M059J (cell line): ENCODE measurements around the gene CNIH1. TPM values are rescaled to one million over a fixed set of nuclear protein-coding genes. Genes with fewer than 3 reads are reported as not detected.
A peak's percentile ranks its signal among the peaks of the same experiment; 100 is the strongest.

ENCODE experiments used
- DNase-seq: peaks from one replicate; pipeline ENCODE4 v3.0.0-alpha.2; 2012; ENCODE audit warnings: low read depth
- total RNA-seq: library from RNA; depleted of rRNA; stranded (reverse); fragments of >200 nt; shearing (Covaris generic); gene quantifications from 2 replicates; pipeline ENCODE4 v1.2.3, GENCODE V29; 2014; rRNA removed

The CNIH1 gene
- total RNA-seq, result 207 and 427 TPM in 2 replicates

DNA sequence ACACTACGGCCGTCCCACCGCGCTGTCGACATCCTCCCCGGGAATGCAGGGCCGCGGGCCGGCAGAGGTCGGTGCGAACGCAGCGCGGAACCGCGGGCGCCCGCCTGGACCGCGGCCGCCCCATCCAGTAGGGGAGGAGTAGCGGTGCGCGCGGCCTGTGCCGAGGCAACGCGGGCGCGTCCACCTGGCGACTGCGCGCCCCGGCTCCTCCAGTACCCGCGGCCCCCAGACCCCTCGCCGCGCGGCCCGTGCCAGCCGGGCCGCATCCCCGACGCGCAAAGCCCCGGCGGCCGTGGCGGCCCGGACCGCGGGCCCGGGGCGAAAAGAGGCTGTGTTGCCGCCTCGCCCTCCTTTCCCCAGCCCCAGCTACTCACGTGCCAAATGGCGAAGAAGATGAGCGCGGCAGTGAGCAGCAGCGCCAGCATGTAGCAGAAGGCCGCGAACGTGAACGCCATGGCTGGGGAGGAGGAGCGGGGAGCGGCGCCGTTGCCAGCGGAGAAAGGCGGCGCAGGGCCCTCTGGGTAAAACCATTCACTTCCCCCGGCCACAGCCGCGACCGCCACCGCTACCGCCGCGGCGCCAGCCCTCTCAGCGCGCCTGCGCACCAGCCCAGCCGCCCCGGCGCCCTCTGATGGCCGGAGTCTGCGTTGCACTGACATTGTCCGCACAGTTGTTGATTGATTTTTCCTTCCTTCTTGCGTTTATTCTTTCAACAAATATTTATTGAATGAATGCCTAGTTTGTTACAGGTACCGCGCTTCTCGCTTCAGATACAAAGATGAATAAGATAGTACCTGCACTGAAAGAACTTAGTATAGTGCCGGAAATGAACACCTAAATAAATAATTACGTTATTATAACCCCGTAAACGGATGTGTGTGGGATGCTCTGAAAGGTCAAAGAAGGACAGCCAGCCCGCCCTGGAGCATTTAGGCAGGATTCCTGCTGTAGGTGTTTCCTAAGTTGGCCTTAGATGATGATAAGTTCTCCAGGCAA lies at the start of gene CNIH1:
CNIH1 (minus strand) TSS at position 502 of the 996 bp plus-strand sequence; CDS start at position 455, 47 bp downstream.
- DNase-seq, result peak; percentile 89

DNA sequence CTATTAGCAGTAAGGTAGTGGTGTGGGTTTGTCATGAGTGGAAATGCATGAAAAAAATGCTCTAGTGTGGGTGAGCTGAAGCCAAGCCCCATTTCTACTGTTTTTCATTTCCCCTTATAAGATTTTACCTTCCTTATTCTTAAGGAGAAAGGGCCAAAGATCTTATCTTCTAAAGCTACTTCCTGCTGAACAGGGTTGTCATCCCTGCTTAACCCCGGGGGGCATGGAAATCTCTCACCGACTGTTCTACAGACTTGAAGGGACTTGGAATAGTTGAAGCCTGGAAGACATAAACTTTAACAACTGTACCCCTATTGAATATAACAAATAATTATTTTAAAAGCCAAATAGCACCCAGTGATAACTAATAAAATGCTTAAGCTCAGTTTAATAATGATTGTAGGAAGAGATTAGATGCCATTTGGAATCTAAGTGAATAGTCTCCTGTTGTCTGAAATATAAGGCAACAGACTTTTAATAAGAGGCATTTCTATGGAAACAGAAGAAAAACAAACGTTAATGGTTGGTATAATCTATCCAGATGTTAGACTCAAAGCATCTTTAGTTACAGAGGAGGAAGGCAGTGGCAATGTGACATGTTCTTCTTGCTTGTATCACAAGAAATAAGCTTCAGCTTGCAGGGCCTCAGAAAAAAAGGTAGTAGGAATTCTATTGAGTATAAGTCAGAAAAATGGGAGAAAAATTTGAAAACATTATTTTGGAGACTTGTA lies 49.4 kb upstream of the CNIH1 start:
- DNase-seq, result no peak

DNA sequence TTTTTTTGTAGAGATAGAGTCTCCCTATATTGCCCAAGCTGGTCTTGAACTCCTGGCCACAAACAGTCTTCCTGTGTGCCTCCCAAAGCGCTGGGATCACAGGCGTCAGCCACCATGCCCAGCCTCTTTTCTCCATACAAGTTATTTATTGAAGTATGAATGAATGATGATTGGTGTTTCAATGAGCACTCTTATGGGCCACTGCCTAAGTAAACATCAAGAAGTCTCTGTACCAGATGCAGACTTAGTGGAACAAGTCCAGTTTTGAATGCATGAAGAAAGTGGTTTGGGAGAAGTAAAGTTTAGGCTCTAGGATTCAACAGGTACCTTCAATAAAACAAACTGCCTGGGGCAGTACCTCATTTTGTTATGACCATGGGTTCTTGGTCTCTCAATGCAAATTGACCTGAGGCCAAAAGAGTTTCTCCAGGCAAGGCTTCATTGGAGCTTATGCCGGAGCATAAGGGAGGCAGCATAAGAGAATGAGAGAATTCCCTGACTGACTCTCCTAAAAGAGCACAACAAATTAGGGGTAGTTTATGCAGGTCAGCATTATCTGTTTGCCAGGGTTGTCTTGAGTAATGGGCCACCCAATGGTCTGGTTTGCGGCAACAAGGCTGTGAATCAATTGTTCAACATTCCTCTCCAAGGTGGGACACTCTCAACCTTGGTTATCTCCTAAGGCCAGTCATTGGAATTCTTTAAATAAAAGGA lies 48.7 kb upstream of the CNIH1 start:
- no peak for DNase-seq

DNA sequence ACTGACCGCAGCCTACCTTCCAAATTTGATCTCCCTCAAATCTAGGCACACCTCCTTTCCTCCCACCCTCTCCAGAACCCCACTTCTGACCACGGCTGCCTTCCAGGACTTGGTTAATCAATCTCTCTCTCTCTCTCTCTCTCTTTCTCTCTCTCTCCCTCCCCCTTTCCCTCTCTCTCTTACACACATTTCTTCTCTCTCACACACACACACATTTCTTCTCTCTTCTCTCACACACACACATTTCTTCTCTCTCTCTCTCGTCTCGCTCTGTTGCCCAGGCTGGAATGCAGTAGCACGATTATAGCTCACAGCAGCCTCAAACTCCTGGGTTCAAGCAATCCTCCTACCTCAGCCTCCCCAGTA lies 48.1 kb upstream of the CNIH1 start:
- DNase-seq, result no peak

DNA sequence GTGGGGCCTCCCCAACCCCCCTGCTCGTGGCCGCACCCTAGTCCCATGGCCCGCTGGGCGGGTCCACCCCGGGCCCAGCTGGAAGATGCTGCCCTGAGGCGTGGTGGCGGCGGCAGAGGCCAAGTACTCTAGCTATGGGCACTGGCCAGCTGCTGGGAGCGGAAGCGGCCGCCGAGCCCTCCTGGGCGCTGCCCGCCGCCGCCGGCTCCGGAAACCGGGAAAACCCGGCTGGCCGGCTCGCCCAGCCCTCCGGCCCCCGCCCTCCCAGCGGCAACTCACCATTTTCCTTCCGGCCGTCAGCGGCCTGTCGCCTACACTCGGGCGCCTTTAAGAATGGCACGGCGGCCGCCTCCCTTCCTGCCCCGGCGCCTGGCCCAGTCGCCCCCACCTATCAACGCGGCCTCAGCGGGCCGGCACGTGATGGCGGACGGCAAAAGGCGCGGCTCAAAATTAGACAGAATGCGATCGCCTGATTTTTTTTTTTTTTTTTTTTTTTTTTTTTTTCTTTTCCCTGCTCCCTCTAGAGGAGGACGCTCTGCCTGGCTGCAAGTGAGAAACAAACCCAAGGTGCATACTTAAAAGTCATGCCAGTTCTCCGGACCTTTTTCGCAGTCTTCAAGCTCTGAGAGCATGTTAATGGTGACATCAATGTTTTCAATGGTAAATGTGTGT lies 47.6 kb upstream of the CNIH1 start, which contains the start of gene GMFB:
GMFB (minus strand) TSS at position 335 of the 672 bp plus-strand sequence; CDS start at position 282, 53 bp downstream.
- peak; percentile 90 for DNase-seq

DNA sequence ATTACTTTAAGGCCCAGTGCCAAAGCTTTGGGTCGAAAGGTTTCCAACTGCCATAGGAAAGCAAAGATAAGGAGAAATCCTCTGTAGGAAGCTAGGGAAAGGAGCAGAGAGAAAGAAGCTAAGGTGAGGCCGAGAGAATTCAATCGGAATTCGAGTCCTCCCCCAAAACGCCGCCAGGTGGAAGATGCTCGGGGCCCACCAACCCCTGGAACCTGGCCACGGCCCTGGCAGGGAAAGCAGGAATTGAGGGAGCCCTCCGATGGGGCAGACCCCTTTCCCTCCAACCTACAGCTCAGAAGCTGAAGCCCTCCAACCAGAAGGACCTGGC lies 47.1 kb upstream of the CNIH1 start:
- no peak for DNase-seq

DNA sequence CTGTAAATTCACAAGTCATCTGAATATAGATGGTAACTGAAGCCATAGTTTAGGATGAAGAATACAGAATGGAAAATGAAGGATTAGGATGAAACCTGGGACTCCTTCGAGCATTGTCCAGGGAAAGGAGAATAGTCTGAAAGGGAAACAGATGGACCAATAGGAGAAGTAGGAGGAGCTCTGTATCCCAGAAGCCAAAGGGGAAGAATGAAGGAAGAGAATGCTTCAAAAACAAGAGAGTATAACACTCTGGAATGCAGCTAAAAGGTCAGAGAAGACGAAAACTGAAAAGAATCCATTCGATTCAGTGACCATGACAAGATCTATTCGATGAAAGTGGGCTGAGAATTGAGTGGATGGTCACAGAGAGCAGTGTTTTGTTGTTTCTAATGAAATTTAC lies 46.6 kb upstream of the CNIH1 start:
- peak; percentile 37 for DNase-seq

DNA sequence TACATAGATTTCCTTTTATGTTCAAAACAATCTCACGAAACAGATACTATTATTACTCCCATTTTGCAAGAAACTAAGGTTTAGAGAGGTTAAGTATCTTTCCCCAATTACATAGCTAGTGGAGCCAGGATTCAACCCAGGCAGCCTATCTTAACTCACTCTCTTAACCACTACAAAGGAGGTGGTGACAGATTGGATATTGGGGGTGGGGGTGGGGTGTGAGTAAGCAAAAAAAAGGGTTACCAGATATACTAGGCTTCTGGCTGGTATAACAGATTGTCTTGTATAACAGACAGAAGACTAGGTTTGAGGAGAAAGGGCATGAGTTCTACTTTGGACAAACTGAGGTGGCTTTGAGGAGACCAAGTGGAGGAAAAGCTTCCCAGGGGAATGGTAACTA lies 45.5 kb upstream of the CNIH1 start:
- DNase-seq, result peak; percentile 24

DNA sequence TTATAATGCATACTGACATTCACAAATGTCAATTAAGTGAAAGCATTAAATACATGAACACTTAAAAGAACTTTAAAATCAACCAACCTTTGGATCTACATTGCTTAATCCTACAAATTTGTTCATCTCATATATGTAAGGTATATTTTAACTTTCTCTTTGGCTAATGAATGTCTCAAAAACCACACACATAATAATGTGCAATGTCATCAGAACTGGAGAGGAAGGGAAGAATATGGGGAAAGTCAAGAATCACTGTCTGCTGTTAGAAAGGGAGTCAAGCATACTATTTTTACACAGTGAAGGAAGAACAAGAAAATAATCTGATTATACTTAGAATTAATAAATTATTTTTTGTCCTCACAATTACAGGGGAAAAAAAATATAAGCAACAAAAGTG lies 42.7 kb upstream of the CNIH1 start:
- DNase-seq, result no peak

DNA sequence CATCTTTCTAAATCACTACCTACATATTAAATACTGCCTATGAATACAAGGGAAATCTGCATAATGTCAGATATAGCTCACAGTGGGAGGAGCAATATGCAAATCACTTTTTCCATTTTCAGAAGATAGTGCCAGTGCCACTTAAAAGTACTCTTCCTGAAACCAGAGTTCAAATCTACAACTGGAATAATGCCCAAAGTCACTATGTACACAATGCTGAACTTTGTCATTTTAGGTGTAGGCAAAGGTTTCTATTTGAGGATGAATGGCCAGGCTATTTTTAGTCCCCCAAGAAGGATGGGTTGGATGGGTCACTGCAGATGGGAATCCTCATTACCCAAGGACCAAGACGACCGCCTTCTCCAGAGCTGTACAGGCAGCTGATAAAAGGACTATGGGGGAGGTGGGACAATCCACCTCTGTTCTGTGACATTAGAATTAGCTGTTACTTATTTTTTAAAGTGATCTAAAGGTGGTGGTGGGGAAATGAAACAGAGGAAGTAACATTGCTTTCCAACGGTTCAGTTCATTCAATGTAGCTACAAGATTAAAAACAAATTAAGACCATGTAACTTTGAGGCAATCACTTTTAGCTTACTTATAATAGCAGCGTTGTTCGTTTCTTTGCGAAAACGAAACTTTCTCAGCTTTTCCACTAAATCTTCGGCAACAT lies 42.0 kb upstream of the CNIH1 start:
- no peak for DNase-seq

DNA sequence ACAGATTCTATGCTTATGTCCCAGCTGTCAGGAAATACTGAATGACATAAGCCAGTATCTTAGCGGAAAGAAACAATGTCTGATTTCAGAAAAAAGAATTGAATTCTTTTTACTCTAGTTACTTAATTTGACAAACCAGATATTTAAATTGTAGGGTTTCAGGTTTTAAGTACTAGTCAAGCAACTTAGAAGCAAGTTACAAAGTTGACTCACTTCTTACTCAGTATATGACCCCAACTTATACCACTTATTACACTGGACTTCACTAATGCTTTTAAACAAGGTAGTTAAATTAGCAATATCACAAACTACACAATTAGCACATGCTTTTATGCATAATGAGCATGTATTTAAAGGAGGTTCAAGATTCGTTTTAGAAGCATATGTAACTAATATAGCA lies 40.5 kb upstream of the CNIH1 start:
- DNase-seq, result no peak

DNA sequence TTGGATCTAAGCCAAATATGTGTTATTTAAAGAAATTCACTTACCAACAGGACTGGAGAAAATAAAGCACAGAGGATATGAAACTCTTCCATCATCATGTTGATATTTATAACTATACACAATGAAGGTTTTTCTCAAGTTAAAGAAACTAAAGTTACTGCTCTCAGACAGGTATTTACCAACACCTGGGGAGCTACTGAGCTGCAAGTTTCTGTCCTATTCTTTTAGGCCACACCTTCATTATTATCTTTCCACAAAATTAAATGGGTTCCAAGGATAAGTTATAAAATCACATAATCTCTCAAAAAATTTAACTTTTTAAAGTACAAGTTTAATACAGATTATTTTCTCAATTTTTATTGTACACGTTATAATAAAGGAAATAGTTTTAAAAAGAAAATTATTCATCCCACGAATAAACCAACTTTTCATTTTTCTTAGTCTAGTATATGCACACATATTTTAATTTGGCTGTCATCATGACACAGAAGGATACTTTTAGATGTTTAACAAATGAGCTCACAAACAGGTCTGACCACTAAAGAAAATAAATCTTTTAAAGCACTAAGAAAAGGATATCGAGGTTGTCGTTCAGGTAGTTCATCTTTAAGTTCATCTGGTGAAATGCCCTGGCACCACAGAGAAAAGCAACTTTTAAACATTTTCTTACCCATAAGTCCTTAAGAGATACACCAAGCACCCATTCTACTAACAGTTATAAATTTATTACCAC lies 39.8 kb upstream of the CNIH1 start:
- DNase-seq, result no peak

DNA sequence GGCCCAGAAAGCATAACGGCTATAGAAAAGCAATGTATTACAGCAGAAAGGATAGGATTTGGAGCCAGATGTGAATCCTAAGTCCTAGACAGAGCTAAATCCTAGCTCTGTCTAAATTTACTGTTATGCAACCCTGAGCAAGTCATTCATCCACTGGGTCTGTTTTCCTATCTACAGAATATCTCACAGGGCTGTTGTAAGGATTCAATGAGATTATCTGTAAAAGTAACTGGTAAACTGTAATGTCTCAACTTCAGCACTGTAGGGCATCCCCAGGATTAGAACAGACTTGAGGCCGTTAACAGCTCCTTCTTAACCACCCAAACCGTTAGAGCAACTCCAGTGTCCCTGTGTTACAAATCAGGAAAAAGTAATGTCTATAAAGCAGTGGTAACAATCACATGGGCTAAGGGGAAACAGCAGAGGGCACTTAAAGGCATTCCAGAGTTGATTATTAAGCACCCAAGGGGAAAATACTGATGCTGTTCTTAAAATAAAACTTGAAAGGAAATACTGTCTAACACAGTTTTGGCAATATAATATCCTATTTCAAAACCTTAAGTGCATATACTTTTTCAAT lies 37.6 kb upstream of the CNIH1 start:
- DNase-seq, result no peak

DNA sequence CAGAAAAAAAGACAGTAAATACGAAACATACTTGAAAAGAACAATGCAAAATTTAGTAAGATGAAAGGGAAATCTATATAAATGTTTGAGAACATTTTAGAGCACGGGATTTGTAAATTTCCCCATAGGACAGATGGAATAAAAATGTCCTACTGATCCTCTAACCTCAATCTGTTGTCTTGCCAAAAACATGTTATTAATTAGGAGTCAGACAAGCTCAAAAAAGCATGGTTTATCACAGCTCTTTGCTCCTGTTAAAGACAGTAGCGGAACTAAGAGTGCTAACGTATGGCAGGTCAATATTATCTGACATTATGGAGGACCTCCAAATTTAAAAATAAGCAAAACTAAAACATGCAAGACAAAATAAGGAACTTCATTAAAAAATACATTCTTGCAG lies 34.7 kb upstream of the CNIH1 start:
- no peak for DNase-seq

DNA sequence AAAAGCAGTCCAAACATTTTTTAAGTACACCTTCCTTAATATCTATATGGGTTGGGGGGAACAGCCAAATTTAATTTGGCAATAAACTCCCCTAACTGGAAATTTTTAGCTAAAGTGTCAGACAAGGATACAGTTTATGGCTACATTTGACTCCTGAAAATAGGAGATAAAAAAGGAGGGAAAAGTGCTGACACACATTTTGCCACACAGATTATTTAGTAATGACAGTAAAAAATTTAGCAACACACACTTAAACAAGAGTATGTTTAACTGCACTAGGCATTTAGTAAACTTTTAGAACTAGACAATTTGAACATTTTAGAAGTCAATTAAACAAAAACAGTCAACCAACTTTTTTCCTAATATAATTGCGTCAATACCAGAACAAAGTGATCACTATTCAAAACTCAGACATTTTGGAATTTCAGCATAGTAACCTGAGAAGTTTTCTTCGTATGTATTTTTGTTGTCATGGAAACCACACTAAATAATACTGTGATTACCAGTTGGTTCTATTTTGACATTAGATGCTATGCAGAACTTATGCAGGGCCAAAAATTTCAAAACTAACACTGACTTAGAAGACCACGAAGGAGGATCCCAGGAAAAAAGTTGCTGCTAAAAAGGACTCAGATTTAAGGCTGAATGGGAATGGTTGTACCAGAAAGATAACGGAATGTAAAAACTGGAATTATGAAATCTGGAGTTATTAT lies 34.2 kb upstream of the CNIH1 start:
- DNase-seq, result peak; percentile 11

DNA sequence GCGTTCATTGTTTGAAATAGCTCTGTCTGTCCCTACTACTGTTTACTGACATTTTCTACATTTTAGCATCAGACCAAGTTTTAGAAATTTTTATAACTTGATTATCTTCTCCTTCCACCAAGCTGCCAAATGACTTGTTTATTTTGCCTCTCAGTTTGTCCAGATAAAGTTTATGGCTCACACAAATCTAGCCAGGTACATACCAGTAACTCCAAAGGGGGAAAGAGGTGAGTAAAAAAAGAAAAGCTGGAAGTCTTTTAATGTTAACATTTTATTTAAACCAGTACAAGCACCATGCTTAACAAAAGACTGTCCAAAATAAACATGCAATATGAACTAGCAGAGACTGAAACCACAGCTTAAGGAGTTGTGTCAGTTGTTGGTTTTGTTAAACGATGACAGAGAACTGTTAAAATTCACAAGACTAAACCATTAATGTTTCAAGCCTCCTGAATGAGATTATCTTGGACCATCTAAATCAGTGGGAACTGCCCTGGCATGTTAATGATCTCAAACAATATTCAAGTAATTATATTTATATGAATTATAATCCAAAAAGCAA lies 33.1 kb upstream of the CNIH1 start:
- DNase-seq, result no peak

DNA sequence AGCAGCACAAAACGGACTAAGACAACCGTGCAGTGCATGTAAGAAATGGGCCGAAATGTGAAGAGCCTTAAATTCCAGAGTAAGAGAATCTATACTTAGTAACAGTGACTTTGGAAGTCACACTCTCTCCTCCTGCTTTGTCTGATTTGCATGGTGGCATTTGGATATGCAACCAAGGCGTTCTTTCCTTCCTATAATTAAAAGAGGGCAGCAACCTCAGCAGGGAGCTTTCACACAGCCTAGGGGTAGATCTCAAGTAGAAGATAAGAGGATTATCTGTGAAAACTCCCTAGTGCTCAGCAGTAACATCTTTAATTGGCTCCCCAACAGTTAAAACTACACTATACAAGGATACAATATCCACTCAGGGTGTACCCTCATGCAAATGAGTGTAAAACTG lies 31.1 kb upstream of the CNIH1 start:
- DNase-seq, result no peak

DNA sequence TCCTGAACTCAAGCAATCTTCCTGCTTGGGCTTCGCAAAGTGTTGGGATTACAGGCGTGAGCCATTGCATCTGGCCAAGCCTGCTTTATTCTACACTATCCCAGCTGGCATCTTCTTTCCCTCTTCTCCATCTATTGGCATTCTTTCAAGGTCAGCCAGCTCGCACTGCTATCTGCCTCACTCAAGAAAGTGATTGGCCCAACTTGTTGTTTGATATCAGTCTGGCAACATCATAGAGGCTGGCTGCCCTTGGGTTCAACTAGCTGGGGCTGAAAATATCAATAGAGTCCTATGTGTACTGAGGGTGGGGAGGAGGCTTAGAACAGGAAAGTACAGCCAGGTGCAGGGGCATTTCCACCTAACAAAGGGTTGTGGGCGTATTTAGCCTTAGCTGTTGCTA lies 30.5 kb upstream of the CNIH1 start:
- DNase-seq, result no peak

DNA sequence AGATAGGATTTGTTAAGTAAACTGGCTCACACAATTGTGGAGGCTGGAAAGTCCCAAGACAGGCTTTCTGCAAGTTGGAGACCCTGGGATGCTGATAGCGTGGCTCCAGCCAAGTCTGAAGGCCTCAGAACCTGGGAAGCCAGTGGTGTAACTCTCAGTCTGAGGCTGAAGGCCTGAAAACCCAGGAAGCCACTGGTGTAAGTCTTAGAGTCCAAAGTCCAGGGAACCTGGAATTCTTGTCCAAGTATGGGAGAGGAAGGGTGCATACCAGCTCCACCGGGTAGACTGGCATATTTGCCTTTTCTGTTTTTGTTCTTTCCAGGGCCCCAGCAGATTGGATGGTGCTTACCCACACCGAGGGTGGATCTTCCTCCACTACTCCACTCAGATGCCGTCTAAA lies 29.5 kb upstream of the CNIH1 start:
- DNase-seq, result no peak
